OCI-LY3 (cell line): ENCODE measurements around the gene GALNT10.
A peak's percentile ranks its signal among the peaks of the same experiment; 100 is the strongest.

Source experiments
- H2AFZ ChIP-seq: fragments of 200-600, 300-600 bp; shearing (Covaris generic); 2 replicates; pipeline ENCODE4 v1.6.0; 2014; ENCODE audit warnings: antibody characterized with exemption, low read depth, low read length
- H3K27ac ChIP-seq: fragments of 200-600, 300-600 bp; sonication (generic); 2 replicates; pipeline ENCODE4 v1.5.1; 2014; ENCODE audit warnings: mild to moderate bottlenecking, low read length, moderate library complexity, mixed read lengths
- H3K27me3 ChIP-seq: fragments of 200-600, 300-600 bp; sonication (generic); 2 replicates; pipeline ENCODE4 v1.6.1; 2014; ENCODE audit warnings: low read depth, low read length, mixed read lengths
- H3K36me3 ChIP-seq: fragments of 200-600, 300-600 bp; sonication (generic); replicated peaks from 2 replicates; pipeline ENCODE3; 2014; ENCODE audit warnings: low read depth, low read length, mixed read lengths
- H3K4me1 ChIP-seq: fragments of 300-600, 200-600 bp; sonication (generic); 2 replicates; pipeline ENCODE4 v1.6.1; 2014; ENCODE audit warnings: low read length, mixed read lengths
- H3K4me2 ChIP-seq: fragments of 200-600, 300-600 bp; sonication (generic); 2 replicates; pipeline ENCODE4 v1.6.1; 2014; ENCODE audit warnings: low read length, mixed read lengths
- H3K4me3 ChIP-seq: fragments of 300-600, 200-600 bp; sonication (generic); 2 replicates; pipeline ENCODE4 v1.5.1; 2014; ENCODE audit warnings: antibody characterized with exemption, mild to moderate bottlenecking, low read length, moderate library complexity
- H3K79me2 ChIP-seq: fragments of 300-600, 200-600 bp; shearing (Covaris generic); 2 replicates; pipeline ENCODE4 v1.6.1; 2014; ENCODE audit warnings: mild to moderate bottlenecking, low read length, mixed read lengths
- H3K9ac ChIP-seq: fragments of 300-600, 200-600 bp; shearing (Covaris generic); 2 replicates; pipeline ENCODE4 v1.6.0; 2014; ENCODE audit warnings: mild to moderate bottlenecking, low read length, moderate library complexity
- H3K9me3 ChIP-seq: fragments of 200-600, 300-600 bp; shearing (Covaris generic); 2 replicates; pipeline ENCODE4 v1.6.1; 2014; ENCODE audit warnings: low read length, mixed read lengths; ENCODE audit not compliant: insufficient read depth
- H4K20me1 ChIP-seq: fragments of 200-600, 300-600 bp; sonication (generic); 2 replicates; pipeline ENCODE4 v1.6.1; 2016; ENCODE audit warnings: low read length, mixed read lengths; ENCODE audit not compliant: insufficient read depth
- EZH2phosphoT487 ChIP-seq: fragments of 200-600 bp; shearing (Covaris generic); IDR thresholded peaks from 2 replicates; pipeline ENCODE4 v1.6.1; 2018; ENCODE audit warnings: antibody characterized with exemption, mixed run types, low read depth
- TF ChIP-seq, protein P1 (sequence below): fragments of 200-600, 300-600 bp; sonication (generic); IDR thresholded peaks from 2 replicates; pipeline ENCODE4 v1.5.1; 2014; ENCODE audit warnings: antibody characterized with exemption, low read length, low read depth

The GALNT10 gene

DNA sequence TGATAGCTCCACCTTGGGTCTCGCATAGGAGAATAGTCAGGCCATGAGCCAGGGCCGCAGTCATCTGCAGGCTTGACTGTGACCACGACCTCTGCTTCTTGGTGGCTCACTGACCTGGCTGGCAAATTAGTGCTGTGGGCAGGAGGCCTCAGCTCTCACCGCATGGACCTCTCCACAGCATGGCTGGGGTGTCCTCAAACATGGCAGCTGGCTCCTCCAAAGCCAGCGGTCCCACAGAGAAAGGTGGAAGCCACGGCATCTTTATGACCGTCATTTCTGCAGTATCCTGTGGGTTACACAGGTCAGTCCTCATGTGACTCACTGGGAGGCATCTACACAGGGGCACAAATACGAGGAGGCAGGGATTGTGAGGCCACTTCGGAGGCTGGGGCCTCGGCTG is 212.1 kb downstream of the GALNT10 start:
- Histone ChIP-seq H3K27ac (no peak overlapping the region), H3K4me3 (no peak overlapping the region)
- TF ChIP-seq, protein P1, sequence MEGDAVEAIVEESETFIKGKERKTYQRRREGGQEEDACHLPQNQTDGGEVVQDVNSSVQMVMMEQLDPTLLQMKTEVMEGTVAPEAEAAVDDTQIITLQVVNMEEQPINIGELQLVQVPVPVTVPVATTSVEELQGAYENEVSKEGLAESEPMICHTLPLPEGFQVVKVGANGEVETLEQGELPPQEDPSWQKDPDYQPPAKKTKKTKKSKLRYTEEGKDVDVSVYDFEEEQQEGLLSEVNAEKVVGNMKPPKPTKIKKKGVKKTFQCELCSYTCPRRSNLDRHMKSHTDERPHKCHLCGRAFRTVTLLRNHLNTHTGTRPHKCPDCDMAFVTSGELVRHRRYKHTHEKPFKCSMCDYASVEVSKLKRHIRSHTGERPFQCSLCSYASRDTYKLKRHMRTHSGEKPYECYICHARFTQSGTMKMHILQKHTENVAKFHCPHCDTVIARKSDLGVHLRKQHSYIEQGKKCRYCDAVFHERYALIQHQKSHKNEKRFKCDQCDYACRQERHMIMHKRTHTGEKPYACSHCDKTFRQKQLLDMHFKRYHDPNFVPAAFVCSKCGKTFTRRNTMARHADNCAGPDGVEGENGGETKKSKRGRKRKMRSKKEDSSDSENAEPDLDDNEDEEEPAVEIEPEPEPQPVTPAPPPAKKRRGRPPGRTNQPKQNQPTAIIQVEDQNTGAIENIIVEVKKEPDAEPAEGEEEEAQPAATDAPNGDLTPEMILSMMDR, result no peak
- TF ChIP-seq EZH2phosphoT487, result no peak

DNA sequence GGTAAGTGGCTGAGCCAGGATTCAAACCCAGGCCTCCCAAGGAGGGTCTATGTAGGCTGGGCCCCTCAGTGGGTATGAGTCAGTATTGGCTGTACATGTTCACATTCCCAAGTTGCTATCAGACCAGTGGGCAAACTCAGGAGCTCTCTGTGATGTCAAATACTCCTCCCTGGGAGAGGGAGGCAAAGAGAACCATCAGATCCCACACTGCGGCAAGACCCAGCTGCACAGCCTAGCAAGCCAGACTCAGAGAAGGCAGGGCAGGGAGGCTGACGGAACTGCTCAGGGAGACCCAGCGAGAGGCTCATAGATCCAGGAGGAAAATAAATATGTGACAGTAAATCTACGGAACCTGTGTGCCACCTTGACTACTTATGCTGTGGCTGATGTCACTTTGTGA is 212.7 kb downstream of the GALNT10 start:
- Histone ChIP-seq H3K36me3 (no peaks in the 10 kb centered on the region), H3K9ac (no peak overlapping the region), H3K27ac (no peak overlapping the region), H4K20me1 (no peaks in the 10 kb centered on the region), H3K4me3 (no peak overlapping the region), H3K27me3 (no peaks in the 10 kb centered on the region), H3K9me3 (no peaks in the 10 kb centered on the region), H3K79me2 (no peaks in the 10 kb centered on the region), H3K4me1 (no peaks in the 10 kb centered on the region), H3K4me2 (no peak overlapping the region), H2AFZ (no peak overlapping the region)
- TF ChIP-seq, protein P1, result no peak
- no peak for TF ChIP-seq EZH2phosphoT487

More for the DNA sequence above, 212.1 kb downstream of the GALNT10 start:
- no peaks in the 10 kb centered on the region for H3K79me2 ChIP-seq
- H3K4me2 ChIP-seq, result no peak overlapping the region
- H3K27me3 ChIP-seq, result no peaks in the 10 kb centered on the region
- no peaks in the 10 kb centered on the region for H3K9me3 ChIP-seq
- H2AFZ ChIP-seq, result no peak overlapping the region
- H3K4me1 ChIP-seq, result no peaks in the 10 kb centered on the region
- H3K9ac ChIP-seq, result no peak overlapping the region
- no peaks in the 10 kb centered on the region for H4K20me1 ChIP-seq
- H3K36me3 ChIP-seq, result no peaks in the 10 kb centered on the region

DNA sequence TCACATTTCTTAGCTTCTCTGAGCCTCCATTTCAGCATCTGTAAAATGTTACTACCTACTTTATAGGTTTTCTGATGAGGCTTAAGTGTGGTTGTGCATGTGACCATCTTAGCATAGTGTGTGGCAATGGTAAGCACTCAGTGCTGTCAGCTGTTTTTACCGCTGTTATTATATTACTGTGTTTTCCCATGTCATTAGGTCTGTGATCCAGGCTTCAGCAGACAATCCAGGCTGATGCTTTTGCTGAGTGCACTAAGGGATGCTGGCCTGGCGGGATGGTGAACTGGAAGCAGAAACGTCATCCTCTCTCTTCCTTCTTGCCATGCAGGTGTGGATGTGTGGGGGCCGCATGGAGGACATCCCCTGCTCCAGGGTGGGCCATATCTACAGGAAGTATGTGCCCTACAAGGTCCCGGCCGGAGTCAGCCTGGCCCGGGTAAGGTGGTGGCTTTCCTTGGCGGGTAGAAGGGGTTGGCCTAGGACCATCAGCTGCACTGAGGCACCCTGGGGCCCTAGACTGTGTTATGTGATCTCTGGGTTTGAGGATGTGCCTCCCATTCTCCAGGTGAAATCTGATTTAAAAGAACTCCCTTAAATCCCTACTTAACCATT is 213.3 kb downstream of the GALNT10 start:
- Histone ChIP-seq H3K79me2 (no peaks in the 10 kb centered on the region), H3K9ac (no peak overlapping the region), H3K27me3 (no peaks in the 10 kb centered on the region), H3K9me3 (no peaks in the 10 kb centered on the region), H3K36me3 (no peaks in the 10 kb centered on the region), H3K4me1 (no peaks in the 10 kb centered on the region), H2AFZ (no peak overlapping the region), H3K4me2 (no peak overlapping the region), H4K20me1 (no peaks in the 10 kb centered on the region), H3K4me3 (no peak overlapping the region), H3K27ac (no peak overlapping the region)
- no peak for TF ChIP-seq EZH2phosphoT487
- TF ChIP-seq, protein P1, result no peak

DNA sequence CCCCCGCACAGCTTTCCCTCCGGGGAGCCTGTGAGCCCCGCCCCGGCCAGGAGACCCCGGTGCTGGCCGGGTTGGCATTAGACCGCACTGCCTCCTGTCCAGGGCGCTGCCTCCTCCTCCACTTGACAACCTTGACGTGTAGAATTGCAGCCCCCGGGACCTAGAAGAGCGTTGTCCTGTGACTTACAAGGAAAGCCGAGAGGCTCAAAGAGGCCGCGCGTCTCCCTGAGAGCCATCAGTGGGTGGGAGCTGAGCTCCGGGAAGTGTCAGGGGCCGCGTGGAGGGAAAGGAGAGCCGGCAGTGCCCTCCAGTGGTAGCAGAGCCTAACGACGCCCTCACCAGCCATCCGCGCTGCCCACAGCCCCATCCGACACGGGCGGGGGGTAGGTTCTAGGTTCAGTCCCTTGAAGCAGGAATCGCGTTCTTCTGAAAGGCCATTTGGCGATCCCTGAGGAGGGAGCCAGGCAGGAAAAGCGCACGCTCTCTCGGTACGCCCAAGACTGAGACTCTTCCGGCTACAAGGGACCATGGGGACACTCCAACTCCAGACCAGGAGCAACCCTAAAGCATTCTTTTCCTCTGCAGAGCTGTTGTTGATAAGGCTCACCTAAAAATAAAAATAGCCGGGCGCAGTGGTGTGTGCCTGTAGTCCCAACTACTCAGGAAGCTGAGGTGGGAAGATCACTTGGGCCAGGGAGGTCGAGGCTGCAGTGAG is 214.7 kb downstream of the GALNT10 start:
- H3K27me3 ChIP-seq, result no peaks in the 10 kb centered on the region
- H3K9ac ChIP-seq, result peak overlapping the region; percentile 45
- H3K9me3 ChIP-seq, result no peaks in the 10 kb centered on the region
- peak overlapping the region; percentile 86 for H3K4me2 ChIP-seq
- no peaks in the 10 kb centered on the region for H3K36me3 ChIP-seq
- H3K4me1 ChIP-seq, result no peaks in the 10 kb centered on the region
- no peak for TF ChIP-seq EZH2phosphoT487
- TF ChIP-seq, protein P1, result peak; percentile 56
- H3K79me2 ChIP-seq, result no peaks in the 10 kb centered on the region
- H3K27ac ChIP-seq, result no peak overlapping the region
- peak overlapping the region; percentile 74 for H3K4me3 ChIP-seq
- H4K20me1 ChIP-seq, result no peaks in the 10 kb centered on the region
- H2AFZ ChIP-seq, result peak overlapping the region; percentile 84; the same call in 1 of the 2 replicates
